WERI-Rb-1 (cell line): Measurements from ENCODE around the gene TTYH3.

Experiments used
- DNase-seq: peaks from one replicate; pipeline ENCODE4 v3.0.0-alpha.2; 2020
- H3K27ac ChIP-seq: fragments of 250-450 bp; sonication (Bioruptor Pico); 2 replicates; pipeline ENCODE4 v1.5.1; 2020; ENCODE audit warnings: mild to moderate bottlenecking, moderate library complexity
- H3K27me3 ChIP-seq: fragments of 250-450 bp; sonication (Bioruptor Pico); 2 replicates; pipeline ENCODE4 v1.5.1; 2021; ENCODE audit warnings: mild to moderate bottlenecking, low read depth, moderate library complexity; ENCODE audit not compliant: insufficient read depth, severe bottlenecking
- H3K36me3 ChIP-seq: fragments of 250-450 bp; sonication (Bioruptor Pico); 2 replicates; pipeline ENCODE4 v1.5.1; 2020; ENCODE audit warnings: mild to moderate bottlenecking, moderate library complexity
- H3K4me3 ChIP-seq: 2 replicates; pipeline ENCODE4 v1.5.1; 2011; ENCODE audit warnings: low read depth, mild to moderate bottlenecking, control low read depth, low read length
- H3K9me3 ChIP-seq: fragments of 250-450 bp; sonication (Bioruptor Pico); 2 replicates; pipeline ENCODE4 v1.5.1; 2021; ENCODE audit warnings: mild to moderate bottlenecking, moderate library complexity; ENCODE audit not compliant: severe bottlenecking
- TF ChIP-seq, protein P1 (sequence below): IDR thresholded peaks from 2 replicates; pipeline ENCODE4 v1.5.1; 2011; ENCODE audit warnings: low read depth, mild to moderate bottlenecking, control low read depth, inconsistent platforms, low read length

The TTYH3 gene

DNA sequence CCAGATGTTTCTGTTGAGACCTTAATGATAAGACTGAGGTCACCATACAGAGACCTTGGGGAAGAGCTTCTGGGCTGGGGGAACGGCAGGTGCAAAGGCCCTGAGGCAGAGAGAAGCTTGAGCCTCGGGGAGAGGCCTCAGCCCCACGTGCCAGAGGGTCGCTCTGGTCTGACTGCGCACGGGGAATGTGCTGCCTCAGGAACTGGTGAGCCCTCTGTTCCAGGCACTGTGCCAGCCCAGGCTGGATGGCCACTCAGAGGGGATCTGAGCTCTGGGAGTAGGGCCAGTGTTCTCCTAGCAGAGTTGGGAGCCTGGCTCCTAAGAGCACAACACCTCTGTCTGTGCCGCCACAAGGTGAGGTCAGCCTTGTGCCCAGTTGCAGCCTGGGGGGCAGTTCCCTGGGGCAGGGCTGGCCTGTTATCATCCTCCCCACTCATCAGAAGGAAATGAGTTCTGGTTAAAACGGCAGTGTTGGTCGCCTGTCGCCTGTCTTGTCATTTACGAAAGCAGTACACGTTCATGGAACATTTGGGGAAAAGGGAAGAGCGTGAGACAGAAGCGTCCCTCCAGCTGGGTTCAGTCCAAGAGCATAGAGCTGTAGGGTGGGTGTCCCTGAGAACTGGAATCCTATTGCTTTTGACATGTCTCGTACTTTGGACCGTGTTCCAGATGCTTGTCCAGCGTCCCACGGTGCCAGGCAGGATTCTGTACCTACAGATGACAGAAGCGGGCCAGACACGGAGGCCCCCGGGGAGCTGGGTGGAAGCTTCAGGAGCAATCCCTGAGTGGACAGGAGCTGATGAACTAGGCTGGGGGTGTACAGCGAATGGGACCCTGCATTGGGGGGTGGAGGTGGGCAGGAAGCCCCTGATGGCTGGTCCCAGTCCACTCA lies 4.3 kb downstream of the TTYH3 start:
- peaks cover 36% of the 10 kb centered on the region for H3K36me3 ChIP-seq
- no peak overlapping the region for H3K4me3 ChIP-seq
- H3K9me3 ChIP-seq = no peaks in the 10 kb centered on the region
- no peaks in the 10 kb centered on the region for H3K27me3 ChIP-seq
- TF ChIP-seq, protein P1, sequence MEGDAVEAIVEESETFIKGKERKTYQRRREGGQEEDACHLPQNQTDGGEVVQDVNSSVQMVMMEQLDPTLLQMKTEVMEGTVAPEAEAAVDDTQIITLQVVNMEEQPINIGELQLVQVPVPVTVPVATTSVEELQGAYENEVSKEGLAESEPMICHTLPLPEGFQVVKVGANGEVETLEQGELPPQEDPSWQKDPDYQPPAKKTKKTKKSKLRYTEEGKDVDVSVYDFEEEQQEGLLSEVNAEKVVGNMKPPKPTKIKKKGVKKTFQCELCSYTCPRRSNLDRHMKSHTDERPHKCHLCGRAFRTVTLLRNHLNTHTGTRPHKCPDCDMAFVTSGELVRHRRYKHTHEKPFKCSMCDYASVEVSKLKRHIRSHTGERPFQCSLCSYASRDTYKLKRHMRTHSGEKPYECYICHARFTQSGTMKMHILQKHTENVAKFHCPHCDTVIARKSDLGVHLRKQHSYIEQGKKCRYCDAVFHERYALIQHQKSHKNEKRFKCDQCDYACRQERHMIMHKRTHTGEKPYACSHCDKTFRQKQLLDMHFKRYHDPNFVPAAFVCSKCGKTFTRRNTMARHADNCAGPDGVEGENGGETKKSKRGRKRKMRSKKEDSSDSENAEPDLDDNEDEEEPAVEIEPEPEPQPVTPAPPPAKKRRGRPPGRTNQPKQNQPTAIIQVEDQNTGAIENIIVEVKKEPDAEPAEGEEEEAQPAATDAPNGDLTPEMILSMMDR = no peak
- DNase-seq = no peak
- no peak overlapping the region for H3K27ac ChIP-seq

GRCh38 chr7:2637066-2637471 lies 5.3 kb downstream of the TTYH3 start:
- no peaks in the 10 kb centered on the region for H3K9me3 ChIP-seq
- TF ChIP-seq, protein P1 = no peak
- H3K27me3 ChIP-seq = no peaks in the 10 kb centered on the region
- DNase-seq = no peak
- H3K36me3 ChIP-seq = peaks cover 39% of the 10 kb centered on the region
- no peak overlapping the region for H3K27ac ChIP-seq
- no peak overlapping the region for H3K4me3 ChIP-seq

DNA sequence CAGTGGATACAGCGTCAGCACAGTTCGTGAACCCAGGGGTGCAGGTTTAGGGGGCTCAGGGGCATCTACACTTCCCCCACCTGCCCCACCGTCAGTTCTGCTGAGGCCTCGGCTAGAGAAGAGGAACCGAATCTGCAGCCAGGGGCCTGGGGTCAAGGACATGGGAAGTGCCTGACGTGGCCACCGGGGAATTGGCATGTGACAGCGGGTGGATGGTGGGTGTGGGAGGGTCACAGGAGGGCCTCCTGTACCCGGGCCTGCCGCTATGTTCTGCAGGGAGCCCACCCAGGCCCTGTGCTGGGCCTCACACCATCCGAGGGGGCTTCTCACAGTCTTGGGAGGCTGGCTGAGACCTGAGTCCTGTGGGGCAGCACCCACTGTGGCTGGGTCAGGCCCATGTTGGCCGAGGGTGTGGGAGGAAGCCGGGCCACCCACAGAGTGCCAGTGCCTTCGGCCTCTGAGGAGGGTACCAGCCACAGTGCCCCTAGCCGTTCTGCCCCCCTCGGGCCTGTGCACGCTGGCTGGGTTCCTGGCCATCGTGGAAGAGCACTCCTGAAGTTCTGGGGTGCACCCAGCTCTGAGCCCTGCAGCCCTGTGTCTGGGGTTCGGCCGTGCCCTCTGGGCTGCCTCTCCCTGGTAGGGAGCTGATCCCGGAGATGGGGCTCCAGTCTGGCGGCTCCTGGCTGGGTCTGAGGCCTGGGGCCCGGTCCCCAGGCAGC lies 5.9 kb downstream of the TTYH3 start:
- H3K9me3 ChIP-seq = no peaks in the 10 kb centered on the region
- no peak for DNase-seq
- peaks cover 41% of the 10 kb centered on the region for H3K36me3 ChIP-seq
- TF ChIP-seq, protein P1 = no peak
- H3K27ac ChIP-seq = no peak overlapping the region
- no peaks in the 10 kb centered on the region for H3K27me3 ChIP-seq
- H3K4me3 ChIP-seq = no peak overlapping the region

GRCh38 chr7:2638224-2638991 lies 6.6 kb downstream of the TTYH3 start:
- H3K36me3 ChIP-seq = peaks cover 41% of the 10 kb centered on the region
- no peak for DNase-seq
- H3K4me3 ChIP-seq = no peak overlapping the region
- H3K27me3 ChIP-seq = no peaks in the 10 kb centered on the region
- TF ChIP-seq, protein P1 = no peak
- H3K9me3 ChIP-seq = no peaks in the 10 kb centered on the region
- no peak overlapping the region for H3K27ac ChIP-seq

DNA sequence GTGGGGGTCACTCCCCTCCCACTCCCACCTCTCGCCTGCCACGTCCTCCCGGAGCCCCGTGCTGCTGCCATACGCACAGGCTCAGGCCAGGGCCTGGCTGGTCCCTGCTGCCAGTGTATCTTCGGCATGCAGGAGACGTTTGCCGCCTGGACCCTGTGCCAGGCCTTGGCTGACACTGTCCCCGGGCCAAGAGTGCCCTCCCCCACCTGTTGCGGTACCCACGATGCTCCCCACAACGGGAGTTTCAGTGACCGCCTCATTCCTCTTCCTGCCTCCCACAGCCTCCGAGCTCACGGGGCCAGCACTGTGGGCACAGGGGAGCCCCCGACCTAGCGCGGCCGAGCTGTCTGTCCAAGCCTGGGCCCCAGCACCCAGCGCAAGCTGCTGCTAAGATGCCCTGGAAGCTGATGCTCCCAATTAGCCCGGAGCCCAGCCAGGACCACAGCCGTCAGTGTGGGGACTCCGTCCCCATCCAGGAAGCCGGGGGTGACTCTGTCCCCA lies 7.4 kb downstream of the TTYH3 start:
- Histone ChIP-seq H3K36me3 (peaks cover 33% of the 10 kb centered on the region), H3K4me3 (no peak overlapping the region), H3K9me3 (no peaks in the 10 kb centered on the region), H3K27ac (no peak overlapping the region), H3K27me3 (no peaks in the 10 kb centered on the region)
- DNase-seq = no peak
- TF ChIP-seq, protein P1 = no peak
